H9 (cell line): Measurements from ENCODE around the gene MAPK11. TPM values are rescaled to one million over a fixed set of nuclear protein-coding genes. Genes with fewer than 3 reads are reported as not detected.

ENCODE experiments used
- DNase-seq: peaks from one replicate; pipeline ENCODE4 v3.0.0-alpha.2; 2017
- H2AFZ ChIP-seq: one replicate; pipeline ENCODE4 v1.6.1; 2013; ENCODE audit warnings: mild to moderate bottlenecking, low read length, control low read depth, moderate library complexity
- H2AK5ac ChIP-seq: 2 replicates; pipeline ENCODE4 v1.6.1; 2013; ENCODE audit warnings: low read length, control low read depth, mixed read lengths; ENCODE audit not compliant: insufficient read length
- H2BK120ac ChIP-seq: one replicate; pipeline ENCODE4 v1.6.1; 2013; ENCODE audit warnings: low read depth, mild to moderate bottlenecking, low read length, control low read depth, inconsistent platforms; ENCODE audit not compliant: poor library complexity, severe bottlenecking
- H2BK12ac ChIP-seq: 2 replicates; pipeline ENCODE4 v1.6.1; 2013; ENCODE audit warnings: low read length, control low read depth, mixed read lengths, low read depth; ENCODE audit not compliant: insufficient read length
- H2BK15ac ChIP-seq: 2 replicates; pipeline ENCODE4 v1.6.1; 2013; ENCODE audit warnings: low read depth, low read length, control low read depth
- H2BK20ac ChIP-seq: one replicate; pipeline ENCODE4 v1.6.1; 2013; ENCODE audit warnings: low read depth, mild to moderate bottlenecking, low read length, control low read depth, inconsistent platforms; ENCODE audit not compliant: poor library complexity, severe bottlenecking
- H2BK5ac ChIP-seq: 2 replicates; pipeline ENCODE4 v1.6.1; 2013; ENCODE audit warnings: low read length, control low read depth, mixed read lengths; ENCODE audit not compliant: insufficient read length
- H3K14ac ChIP-seq: 2 replicates; pipeline ENCODE4 v1.6.1; 2013; ENCODE audit warnings: low read length, control low read depth; ENCODE audit not compliant: insufficient read depth
- H3K18ac ChIP-seq: 2 replicates; pipeline ENCODE4 v1.6.1; 2013; ENCODE audit warnings: low read depth, mild to moderate bottlenecking, mixed read lengths, low read length, control low read depth; ENCODE audit not compliant: insufficient read length
- H3K23ac ChIP-seq: 2 replicates; pipeline ENCODE4 v1.6.1; 2013; ENCODE audit warnings: low read length, control low read depth, mixed read lengths, low read depth; ENCODE audit not compliant: insufficient read length
- H3K23me2 ChIP-seq: 2 replicates; pipeline ENCODE4 v1.6.1; 2013; ENCODE audit warnings: low read depth, mild to moderate bottlenecking, mixed read lengths, low read length, control low read depth; ENCODE audit not compliant: insufficient read length, poor library complexity, severe bottlenecking
- H3K27ac ChIP-seq: 2 replicates; pipeline ENCODE4 v1.5.1; 2013; ENCODE audit warnings: low read length, control low read depth, mixed read lengths, low read depth; ENCODE audit not compliant: insufficient read length
- H3K27me3 ChIP-seq: 2 replicates; pipeline ENCODE4 v1.6.1; 2013; ENCODE audit warnings: low read length, control low read depth, inconsistent platforms; ENCODE audit not compliant: insufficient read depth
- H3K4ac ChIP-seq: 2 replicates; pipeline ENCODE4 v1.6.1; 2013; ENCODE audit warnings: low read depth, mild to moderate bottlenecking, control low read depth, inconsistent platforms, low read length, moderate library complexity
- H3K4me1 ChIP-seq: 2 replicates; pipeline ENCODE4 v1.6.1; 2013; ENCODE audit warnings: low read length, control low read depth, inconsistent platforms; ENCODE audit not compliant: insufficient read depth
- H3K4me2 ChIP-seq: 2 replicates; pipeline ENCODE4 v1.6.1; 2013; ENCODE audit warnings: low read length, control low read depth, mixed read lengths; ENCODE audit not compliant: insufficient read length, insufficient read depth
- H3K56ac ChIP-seq: 2 replicates; pipeline ENCODE4 v1.6.1; 2013; ENCODE audit warnings: low read depth, mild to moderate bottlenecking, mixed read lengths, low read length, control low read depth; ENCODE audit not compliant: insufficient read length
- H3K79me1 ChIP-seq: 2 replicates; pipeline ENCODE4 v1.6.1; 2013; ENCODE audit warnings: low read depth, mild to moderate bottlenecking, moderate library complexity, low read length, control low read depth, inconsistent platforms; ENCODE audit not compliant: insufficient read depth, poor library complexity, severe bottlenecking
- H3K79me2 ChIP-seq: 2 replicates; pipeline ENCODE4 v1.6.1; 2013; ENCODE audit warnings: low read length, control low read depth, inconsistent platforms; ENCODE audit not compliant: insufficient read depth
- H3K9ac ChIP-seq: 2 replicates; pipeline ENCODE4 v1.6.1; 2013; ENCODE audit warnings: low read length, control low read depth, mixed read lengths; ENCODE audit not compliant: insufficient read length; ENCODE audit errors: extremely low read depth
- H3K9me3 ChIP-seq: one replicate; pipeline ENCODE4 v1.6.1; 2013; ENCODE audit warnings: low read depth, low read length, inconsistent platforms; ENCODE audit not compliant: control insufficient read depth
- H3T11ph ChIP-seq: one replicate; pipeline ENCODE4 v1.6.1; 2013; ENCODE audit warnings: mild to moderate bottlenecking, low read length, control low read depth, inconsistent platforms
- H4K20me1 ChIP-seq: one replicate; pipeline ENCODE4 v1.6.1; 2013; ENCODE audit not compliant: control insufficient read depth, insufficient read length, insufficient read depth
- H4K5ac ChIP-seq: 2 replicates; pipeline ENCODE4 v1.6.1; 2013; ENCODE audit warnings: low read depth, mild to moderate bottlenecking, mixed read lengths, low read length, control low read depth; ENCODE audit not compliant: insufficient read length
- H4K8ac ChIP-seq: replicated peaks from 2 replicates; pipeline ENCODE4 v1.6.1; 2013; ENCODE audit warnings: low read length, control low read depth, mixed read lengths, low read depth; ENCODE audit not compliant: insufficient read length
- H4K91ac ChIP-seq: 2 replicates; pipeline ENCODE4 v1.6.1; 2013; ENCODE audit warnings: low read depth, mild to moderate bottlenecking, moderate library complexity, mixed read lengths, low read length, control low read depth; ENCODE audit not compliant: insufficient read length
- H3K27ac Mint-ChIP-seq, 3 experiments: 2 replicates in 2 of 3; 3 replicates in 1 of 3; pipeline ENCODE4 v1.8.0; 2020 to 2021; ENCODE audit warnings: mixed read lengths in 3 of 3, mild to moderate bottlenecking in 1 of 3, moderate library complexity in 1 of 3
- H3K27me3 Mint-ChIP-seq: 2 replicates; pipeline ENCODE4 v1.8.0; 2021; ENCODE audit warnings: low read depth, mild to moderate bottlenecking, moderate library complexity, mixed read lengths
- H3K36me3 Mint-ChIP-seq, 3 experiments: 2 replicates in 2 of 3; 3 replicates in 1 of 3; pipeline ENCODE4 v1.8.0; 2020 to 2021; ENCODE audit warnings: low read depth in 3 of 3, mixed read lengths in 3 of 3; ENCODE audit not compliant: insufficient read depth in 1 of 3
- H3K4me1 Mint-ChIP-seq, 2 experiments: 2 replicates each; pipeline ENCODE4 v1.8.0; 2020; ENCODE audit warnings: mixed read lengths in 2 of 2
- H3K4me3 Mint-ChIP-seq, 2 experiments: 2 replicates in 1 of 2; 3 replicates in 1 of 2; pipeline ENCODE4 v1.8.0; 2020 to 2021; ENCODE audit warnings: mild to moderate bottlenecking in 2 of 2, mixed read lengths in 2 of 2, moderate library complexity in 1 of 2
- H3K9me3 Mint-ChIP-seq, 2 experiments: 2 replicates in 1 of 2; 3 replicates in 1 of 2; pipeline ENCODE4 v1.8.0; 2020; ENCODE audit warnings: mild to moderate bottlenecking in 2 of 2, mixed read lengths in 2 of 2, moderate library complexity in 1 of 2
- WGBS: extraction: QIAGEN DNeasy Blood & Tissue Kit; methylation state at CpG from one replicate; pipeline ENCODE4 v1.1.7; 2013; ENCODE audit warnings: missing lambda C conversion rate, low lambda C conversion rate, mixed read lengths; ENCODE audit not compliant: insufficient read length; ENCODE audit errors: extremely low coverage; 5-methylcytosine and 5-hydroxymethylcytosine counted together
- total RNA-seq: library from RNA; stranded (reverse); gene quantifications from 2 replicates; pipeline ENCODE4 v1.2.1, GENCODE V29; 2021
- TF ChIP-seq, protein P1 (sequence below): fragments of 200-600 bp; sonication (generic); conservative IDR thresholded peaks from 3 replicates; pipeline ENCODE4 v1.8.0; 2021; ENCODE audit warnings: antibody characterized with exemption, mild to moderate bottlenecking

The MAPK11 gene
- total RNA-seq, 1 experiment from 2014 or later, result 1.5 TPM

GRCh38 chr22:50217543-50218152 is 52.5 kb downstream of the MAPK11 start:
- Histone ChIP-seq H4K20me1 (peaks cover 3% of the 10 kb centered on the region), H3K9ac (no peak overlapping the region), H3K23me2 (no peaks in the 10 kb centered on the region), H3T11ph (no peak overlapping the region), H3K56ac (no peak overlapping the region), H3K23ac (no peak overlapping the region), H4K91ac (no peak overlapping the region), H2AK5ac (no peak overlapping the region), H4K8ac (no peak overlapping the region), H3K79me2 (peaks cover 3% of the 10 kb centered on the region; the same call in 1 of the 2 replicates), H3K4me2 (no peak overlapping the region), H3K18ac (no peak overlapping the region), H3K14ac (no peak overlapping the region), H3K4ac (no peak overlapping the region), H3K4me1 (no peaks in the 10 kb centered on the region), H3K9me3 (no peaks in the 10 kb centered on the region), H4K5ac (no peak overlapping the region), H2BK120ac (no peak overlapping the region), H3K27me3 (no peaks in the 10 kb centered on the region), H2BK5ac (no peak overlapping the region), H2BK12ac (no peak overlapping the region), H2BK20ac (no peak overlapping the region), H2AFZ (no peak overlapping the region), H3K27ac (no peak overlapping the region), H3K79me1 (no peaks in the 10 kb centered on the region), H2BK15ac (no peak overlapping the region)
- H3K36me3 Mint-ChIP-seq, result peaks cover 26 to 81% (median 69%) of the 10 kb centered on the region in 3 experiments
- H3K9me3 Mint-ChIP-seq, result peaks cover 0 to 5% of the 10 kb centered on the region in 2 experiments; a peak in 1 of 5 replicates
- no CpG with 5 or more reads among the region's 21 CpGs for WGBS
- no peak for DNase-seq
- H3K4me1 Mint-ChIP-seq, result peaks cover 5 to 9% of the 10 kb centered on the region in 2 experiments
- no peak overlapping the region for H3K4me3 Mint-ChIP-seq
- TF ChIP-seq, protein P1, sequence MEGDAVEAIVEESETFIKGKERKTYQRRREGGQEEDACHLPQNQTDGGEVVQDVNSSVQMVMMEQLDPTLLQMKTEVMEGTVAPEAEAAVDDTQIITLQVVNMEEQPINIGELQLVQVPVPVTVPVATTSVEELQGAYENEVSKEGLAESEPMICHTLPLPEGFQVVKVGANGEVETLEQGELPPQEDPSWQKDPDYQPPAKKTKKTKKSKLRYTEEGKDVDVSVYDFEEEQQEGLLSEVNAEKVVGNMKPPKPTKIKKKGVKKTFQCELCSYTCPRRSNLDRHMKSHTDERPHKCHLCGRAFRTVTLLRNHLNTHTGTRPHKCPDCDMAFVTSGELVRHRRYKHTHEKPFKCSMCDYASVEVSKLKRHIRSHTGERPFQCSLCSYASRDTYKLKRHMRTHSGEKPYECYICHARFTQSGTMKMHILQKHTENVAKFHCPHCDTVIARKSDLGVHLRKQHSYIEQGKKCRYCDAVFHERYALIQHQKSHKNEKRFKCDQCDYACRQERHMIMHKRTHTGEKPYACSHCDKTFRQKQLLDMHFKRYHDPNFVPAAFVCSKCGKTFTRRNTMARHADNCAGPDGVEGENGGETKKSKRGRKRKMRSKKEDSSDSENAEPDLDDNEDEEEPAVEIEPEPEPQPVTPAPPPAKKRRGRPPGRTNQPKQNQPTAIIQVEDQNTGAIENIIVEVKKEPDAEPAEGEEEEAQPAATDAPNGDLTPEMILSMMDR, result no peak
- peak overlapping the region in 1 of 3 experiments; percentile 23; a peak in 1 of 7 replicates for H3K27ac Mint-ChIP-seq
- no peaks in the 10 kb centered on the region for H3K27me3 Mint-ChIP-seq
